ENCODE data around the gene ASPSCR1. TPM values are rescaled to one million over a fixed set of nuclear protein-coding genes. Genes with fewer than 3 reads are reported as not detected.

ASPSCR1 gene
- total RNA-seq, 1 donor from 2014 or later = 50.0 TPM

DNA sequence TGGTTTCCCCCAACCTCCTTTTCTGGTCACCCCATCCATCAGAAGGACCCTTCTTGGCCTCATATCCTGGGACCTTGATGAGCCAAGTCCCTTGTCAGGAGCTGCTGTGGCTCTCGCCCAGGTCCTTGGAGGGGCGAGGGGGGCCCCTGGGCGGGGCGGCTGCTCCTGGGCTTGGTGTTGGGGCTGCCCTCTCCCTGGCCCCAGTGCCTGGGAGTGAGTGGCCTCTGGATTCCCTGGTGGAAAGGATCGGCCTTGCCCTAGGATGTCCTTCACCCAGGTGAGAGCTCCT lies 10.2 kb upstream of the ASPSCR1 start:
- DNase-seq (no peak), ATAC-seq (ENCODE audit: low read depth) (no peak)
- TF ChIP-seq CTCF (IDR thresholded peaks at IDR 0.05) = no peak
- POLR2A ChIA-PET = interaction anchor here (0.7 to 3.3 kb wide), 5 partner anchors 8 to 134 kb away, joined by 3 to 20 read pairs (median 3); partner anchors contain the start of genes ASPSCR1, DCXR and MCRIP1
- Mint-ChIP-seq H3K27ac (no peak overlapping the region), H3K9me3 (no peaks in the 10 kb centered on the region), H3K36me3 (ENCODE audit: low read depth) (no peaks in the 10 kb centered on the region), H3K4me1 (peaks cover 14% of the 10 kb centered on the region), H3K27me3 (peaks cover 11% of the 10 kb centered on the region), H3K4me3 (no peak overlapping the region)
- CTCF ChIA-PET = interaction anchor here (0.7 to 1.2 kb wide), 3 partner anchors 8 to 70 kb away, joined by 3 to 4 read pairs (median 3); partner anchors contain the start of gene DCXR
- intact Hi-C loops (cut with micrococcal nuclease) = no loop called here

GRCh38 chr17:81967533-81968395 lies 9.7 kb upstream of the ASPSCR1 start:
- H3K27me3 Mint-ChIP-seq = peaks cover 8% of the 10 kb centered on the region
- POLR2A ChIA-PET = interaction anchor here (0.6 to 3.3 kb wide), 9 partner anchors 8 to 1822 kb away, joined by 3 to 20 read pairs (median 4); partner anchors contain the start of genes ASPSCR1, CENPX, DCXR and LRRC45
- intact Hi-C loops (cut with micrococcal nuclease) = loop anchor here (1.0 kb wide), 1 partner anchor 10 kb away; the partner anchor contains the start of gene ASPSCR1

DNA sequence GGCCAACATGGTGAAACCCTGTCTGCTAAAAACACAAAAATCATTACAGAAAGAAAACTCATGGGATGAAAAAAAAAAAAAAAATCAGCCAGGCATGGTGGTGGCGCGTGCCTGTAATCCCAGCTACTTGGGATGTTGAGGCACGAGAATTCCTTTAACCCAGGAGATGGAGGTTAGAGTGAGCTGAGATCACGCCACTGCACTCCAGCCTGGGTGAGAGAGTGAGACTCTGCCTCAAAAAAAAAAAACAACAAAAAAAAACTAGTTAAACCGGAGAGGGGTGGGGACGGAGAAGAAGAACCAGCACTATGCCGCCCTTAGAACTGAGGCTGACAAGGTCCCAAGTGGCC lies 9.1 kb upstream of the ASPSCR1 start:
- Mint-ChIP-seq H3K27ac (no peak overlapping the region), H3K36me3 (ENCODE audit: low read depth) (no peaks in the 10 kb centered on the region), H3K27me3 (peaks cover 8% of the 10 kb centered on the region), H3K4me3 (peak overlapping the region; percentile 68), H3K4me1 (peaks cover 14% of the 10 kb centered on the region), H3K9me3 (no peaks in the 10 kb centered on the region)
- DNase-seq (no peak), ATAC-seq (ENCODE audit: low read depth) (no peak)
- ChIA-PET POLR2A (interaction anchor here (0.6 to 3.3 kb wide), 7 partner anchors 9 to 1823 kb away, joined by 3 to 20 read pairs (median 4); partner anchors contain the start of genes ASPSCR1, CENPX, LRRC45 and MCRIP1), CTCF (interaction anchor here (0.9 kb wide), 1 partner anchor 9 kb away, joined by 10 read pairs; no protein-coding TSS in a partner anchor)
- no peak for TF ChIP-seq CTCF (IDR thresholded peaks at IDR 0.05)
- intact Hi-C loops (cut with micrococcal nuclease) = loop anchor here (1.0 kb wide), 1 partner anchor 9 kb away; the partner anchor contains the start of gene ASPSCR1

More at GRCh38 chr17:81967533-81968395, 9.7 kb upstream of the ASPSCR1 start:
- Mint-ChIP-seq H3K36me3 (ENCODE audit: low read depth) (no peaks in the 10 kb centered on the region), H3K4me3 (peak overlapping the region; percentile 68), H3K4me1 (peaks cover 14% of the 10 kb centered on the region), H3K27ac (no peak overlapping the region), H3K9me3 (no peaks in the 10 kb centered on the region)
- ATAC-seq (ENCODE audit: low read depth) (peak; percentile 89), DNase-seq (peak; percentile 46)
- TF ChIP-seq CTCF (IDR thresholded peaks at IDR 0.05) = no peak
- CTCF ChIA-PET = interaction anchor here (0.7 to 1.2 kb wide), 3 partner anchors 8 to 70 kb away, joined by 3 to 10 read pairs (median 4); partner anchors contain the start of gene DCXR

- no peak for ATAC-seq (ENCODE audit: low read depth)
- no peak for TF ChIP-seq CTCF (IDR thresholded peaks at IDR 0.05)
- CTCF ChIA-PET = interaction anchor here (0.9 kb wide), 1 partner anchor 10 kb away, joined by 10 read pairs; no protein-coding TSS in a partner anchor
- no peak overlapping the region for H3K4me3 Mint-ChIP-seq
- POLR2A ChIA-PET = interaction anchor here (3.3 kb wide), 1 partner anchor 8 kb away, joined by 20 read pairs; the partner anchor contains the start of gene ASPSCR1
- no peak overlapping the region for H3K27ac Mint-ChIP-seq
- H3K9me3 Mint-ChIP-seq = no peaks in the 10 kb centered on the region
- no peaks in the 10 kb centered on the region for H3K36me3 Mint-ChIP-seq (ENCODE audit: low read depth)
- peaks cover 14% of the 10 kb centered on the region for H3K4me1 Mint-ChIP-seq
- intact Hi-C loops (cut with micrococcal nuclease) = loop anchor here (1.0 kb wide), 1 partner anchor 8 kb away; the partner anchor contains the start of gene ASPSCR1
- H3K27me3 Mint-ChIP-seq = peaks cover 4% of the 10 kb centered on the region
- no peak for DNase-seq
Observed at GRCh38 chr17:81968850-81969812, 8.3 kb upstream of the ASPSCR1 start.

All from activated B cell treated with CpG ODN at 0.5 μM for 24 hours (primary cell).